ENCODE measurements around the gene SELE.
"Not testable (repeated sequence)": the region's sequence is repeated elsewhere in the genome, so short reads cannot be mapped to it uniquely, and the experiment has no call there.

DNA sequence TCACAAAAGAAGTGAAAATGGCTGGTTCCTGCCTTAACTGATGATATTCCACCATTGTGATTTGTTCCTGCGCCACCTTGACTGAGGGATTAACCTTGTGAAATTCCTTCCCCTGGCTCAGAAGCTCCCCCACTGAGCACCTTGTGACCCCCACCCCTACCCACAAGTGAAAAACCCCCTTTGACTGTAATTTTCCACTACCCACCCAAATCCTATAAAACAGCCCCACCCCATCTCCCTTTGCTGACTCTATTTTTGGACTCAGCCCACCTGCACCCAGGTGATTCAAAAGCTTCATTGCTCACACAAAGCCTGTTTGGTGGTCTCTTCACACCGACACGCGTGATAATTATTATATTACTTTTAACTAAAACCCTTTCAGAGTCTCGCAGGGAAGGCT lies 45.5 kb downstream of the SELE start:
- TF ChIP-seq, protein P1, sequence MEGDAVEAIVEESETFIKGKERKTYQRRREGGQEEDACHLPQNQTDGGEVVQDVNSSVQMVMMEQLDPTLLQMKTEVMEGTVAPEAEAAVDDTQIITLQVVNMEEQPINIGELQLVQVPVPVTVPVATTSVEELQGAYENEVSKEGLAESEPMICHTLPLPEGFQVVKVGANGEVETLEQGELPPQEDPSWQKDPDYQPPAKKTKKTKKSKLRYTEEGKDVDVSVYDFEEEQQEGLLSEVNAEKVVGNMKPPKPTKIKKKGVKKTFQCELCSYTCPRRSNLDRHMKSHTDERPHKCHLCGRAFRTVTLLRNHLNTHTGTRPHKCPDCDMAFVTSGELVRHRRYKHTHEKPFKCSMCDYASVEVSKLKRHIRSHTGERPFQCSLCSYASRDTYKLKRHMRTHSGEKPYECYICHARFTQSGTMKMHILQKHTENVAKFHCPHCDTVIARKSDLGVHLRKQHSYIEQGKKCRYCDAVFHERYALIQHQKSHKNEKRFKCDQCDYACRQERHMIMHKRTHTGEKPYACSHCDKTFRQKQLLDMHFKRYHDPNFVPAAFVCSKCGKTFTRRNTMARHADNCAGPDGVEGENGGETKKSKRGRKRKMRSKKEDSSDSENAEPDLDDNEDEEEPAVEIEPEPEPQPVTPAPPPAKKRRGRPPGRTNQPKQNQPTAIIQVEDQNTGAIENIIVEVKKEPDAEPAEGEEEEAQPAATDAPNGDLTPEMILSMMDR (IDR thresholded peaks at IDR 0.05; ENCODE audit: low read depth, low read length), result not testable (repeated sequence)
- TF ChIP-seq MYC (IDR thresholded peaks at IDR 0.05; ENCODE audit: low read depth, low read length); POLR2A (IDR thresholded peaks at IDR 0.05; ENCODE audit: extremely low read depth, insufficient read length): not testable (repeated sequence)
- TF ChIP-seq, protein P2, sequence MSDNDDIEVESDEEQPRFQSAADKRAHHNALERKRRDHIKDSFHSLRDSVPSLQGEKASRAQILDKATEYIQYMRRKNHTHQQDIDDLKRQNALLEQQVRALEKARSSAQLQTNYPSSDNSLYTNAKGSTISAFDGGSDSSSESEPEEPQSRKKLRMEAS (IDR thresholded peaks at IDR 0.05; ENCODE audit: low read depth, low read length), result not testable (repeated sequence)

Measured in NB4 (cell line).